ENCODE results near the gene LRCH1. TPM values are rescaled to one million over a fixed set of nuclear protein-coding genes. Genes with fewer than 3 reads are reported as not detected.

LRCH1 gene
- total and polyA plus RNA-seq, 2 donors from 2014 or later: 10.2 to 39.0 TPM

DNA sequence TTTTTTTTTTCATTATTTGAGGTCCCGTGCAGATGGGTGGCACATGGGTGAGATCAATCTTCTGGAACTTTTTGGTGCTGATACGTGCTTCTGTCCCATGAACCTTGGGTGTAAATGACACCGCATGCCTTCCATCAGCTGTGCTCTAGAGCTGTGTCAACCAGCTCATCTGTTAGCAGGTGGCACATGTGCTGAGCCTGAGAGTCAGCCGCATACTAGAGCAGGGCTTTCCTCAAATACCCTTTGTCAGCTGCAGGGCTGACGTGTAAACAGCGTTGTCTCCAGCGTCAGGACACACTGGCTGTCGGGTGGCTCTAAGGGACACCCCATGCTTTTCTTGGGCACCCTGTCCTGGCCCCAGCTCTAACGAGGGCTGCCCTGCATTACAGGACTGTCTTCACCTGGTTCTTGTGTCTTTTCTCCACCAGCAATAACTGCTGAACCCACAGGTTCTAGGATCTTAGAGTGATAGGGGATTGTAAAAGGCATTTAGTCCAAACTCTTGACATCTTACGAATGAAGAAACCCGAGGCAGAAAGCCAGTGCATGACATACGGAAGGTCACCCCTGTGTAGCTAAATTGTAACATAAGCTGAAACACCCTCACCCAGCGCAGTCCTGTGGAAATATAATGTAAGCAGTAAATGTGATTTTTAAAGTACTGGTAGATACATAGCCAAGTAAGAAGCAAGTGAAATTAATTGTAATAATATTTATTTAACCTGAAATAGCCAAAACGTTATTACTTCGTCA is 119.5 kb downstream of the LRCH1 start:
- Histone ChIP-seq H3K9ac (ENCODE audit: low read length in 3 of 3) (peak overlapping the region in 1 of 3 donors; percentile 30), H3K4me1 (ENCODE audit: control insufficient read depth in 2 of 3, insufficient read depth in 2 of 3, low read depth in 1 of 3, low read length in 3 of 3) (peaks cover 6 to 16% (median 10%) of the 10 kb centered on the region in 3 donors), H3K27ac (ENCODE audit: low read depth in 2 of 2, low read length in 2 of 2) (peak overlapping the region; percentile 51 to 72), H3K9me3 (ENCODE audit: control insufficient read depth in 2 of 3, insufficient read depth in 1 of 3, low read length in 3 of 3) (no peaks in the 10 kb centered on the region), H3K4me3 (ENCODE audit: low read length in 3 of 3) (no peak overlapping the region), H3K27me3 (ENCODE audit: control insufficient read depth, insufficient read depth, low read length) (no peaks in the 10 kb centered on the region), H3K36me3 (ENCODE audit: control insufficient read depth in 2 of 3, insufficient read depth in 3 of 3, low read length in 3 of 3) (peaks cover 0 to 2% (median 2%) of the 10 kb centered on the region in 3 donors)
- FAIRE-seq (no peak), DNase-seq (no peak)
- TF ChIP-seq, protein P1, sequence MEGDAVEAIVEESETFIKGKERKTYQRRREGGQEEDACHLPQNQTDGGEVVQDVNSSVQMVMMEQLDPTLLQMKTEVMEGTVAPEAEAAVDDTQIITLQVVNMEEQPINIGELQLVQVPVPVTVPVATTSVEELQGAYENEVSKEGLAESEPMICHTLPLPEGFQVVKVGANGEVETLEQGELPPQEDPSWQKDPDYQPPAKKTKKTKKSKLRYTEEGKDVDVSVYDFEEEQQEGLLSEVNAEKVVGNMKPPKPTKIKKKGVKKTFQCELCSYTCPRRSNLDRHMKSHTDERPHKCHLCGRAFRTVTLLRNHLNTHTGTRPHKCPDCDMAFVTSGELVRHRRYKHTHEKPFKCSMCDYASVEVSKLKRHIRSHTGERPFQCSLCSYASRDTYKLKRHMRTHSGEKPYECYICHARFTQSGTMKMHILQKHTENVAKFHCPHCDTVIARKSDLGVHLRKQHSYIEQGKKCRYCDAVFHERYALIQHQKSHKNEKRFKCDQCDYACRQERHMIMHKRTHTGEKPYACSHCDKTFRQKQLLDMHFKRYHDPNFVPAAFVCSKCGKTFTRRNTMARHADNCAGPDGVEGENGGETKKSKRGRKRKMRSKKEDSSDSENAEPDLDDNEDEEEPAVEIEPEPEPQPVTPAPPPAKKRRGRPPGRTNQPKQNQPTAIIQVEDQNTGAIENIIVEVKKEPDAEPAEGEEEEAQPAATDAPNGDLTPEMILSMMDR (IDR thresholded peaks at IDR 0.05; ENCODE audit: borderline replicate concordance, extremely low read depth, insufficient read depth): no peak
- intact Hi-C loops (cut with DNase I): no loop called here

GRCh38 chr13:46675016-46675415 is 122.0 kb downstream of the LRCH1 start:
- H3K9ac ChIP-seq (ENCODE audit: low read length in 3 of 3): no peak overlapping the region
- DNase-seq (peak in 1 of 5 donors; percentile 83), FAIRE-seq (no peak)
- no peak overlapping the region for H3K4me3 ChIP-seq (ENCODE audit: low read length in 3 of 3)
- H3K4me1 ChIP-seq (ENCODE audit: control insufficient read depth in 2 of 3, insufficient read depth in 2 of 3, low read depth in 1 of 3, low read length in 3 of 3): peaks cover 2 to 29% (median 18%) of the 10 kb centered on the region in 3 donors
- intact Hi-C loops (cut with DNase I): no loop called here
- TF ChIP-seq, protein P1 (IDR thresholded peaks at IDR 0.05; ENCODE audit: borderline replicate concordance, extremely low read depth, insufficient read depth): no peak
- H3K36me3 ChIP-seq (ENCODE audit: control insufficient read depth in 2 of 3, insufficient read depth in 3 of 3, low read length in 3 of 3): peaks cover 0 to 2% (median 2%) of the 10 kb centered on the region in 3 donors
- no peaks in the 10 kb centered on the region for H3K27me3 ChIP-seq (ENCODE audit: control insufficient read depth, insufficient read depth, low read length)
- peak overlapping the region in 1 of 2 donors; percentile 29 for H3K27ac ChIP-seq (ENCODE audit: low read depth in 2 of 2, low read length in 2 of 2)
- H3K9me3 ChIP-seq (ENCODE audit: control insufficient read depth in 2 of 3, insufficient read depth in 1 of 3, low read length in 3 of 3): no peaks in the 10 kb centered on the region

GRCh38 chr13:46676378-46676725 is 123.4 kb downstream of the LRCH1 start:
- FAIRE-seq (no peak), DNase-seq (no peak)
- Histone ChIP-seq H3K4me3 (ENCODE audit: low read length in 3 of 3) (no peak overlapping the region), H3K9ac (ENCODE audit: low read length in 3 of 3) (no peak overlapping the region), H3K27ac (ENCODE audit: low read depth in 2 of 2, low read length in 2 of 2) (no peak overlapping the region), H3K9me3 (ENCODE audit: control insufficient read depth in 2 of 3, insufficient read depth in 1 of 3, low read length in 3 of 3) (no peaks in the 10 kb centered on the region), H3K36me3 (ENCODE audit: control insufficient read depth in 2 of 3, insufficient read depth in 3 of 3, low read length in 3 of 3) (peaks cover 0 to 2% (median 0%) of the 10 kb centered on the region in 3 donors), H3K4me1 (ENCODE audit: control insufficient read depth in 2 of 3, insufficient read depth in 2 of 3, low read depth in 1 of 3, low read length in 3 of 3) (peaks cover 4 to 36% (median 21%) of the 10 kb centered on the region in 3 donors), H3K27me3 (ENCODE audit: control insufficient read depth, insufficient read depth, low read length) (no peaks in the 10 kb centered on the region)
- intact Hi-C loops (cut with DNase I): no loop called here
- TF ChIP-seq, protein P1 (IDR thresholded peaks at IDR 0.05; ENCODE audit: borderline replicate concordance, extremely low read depth, insufficient read depth): no peak

Measured in kidney (tissue), 14 donors.